WERI-Rb-1 (cell line): ENCODE measurements around the gene LDHAL6A.

Experiments
- DNase-seq: peaks from one replicate; pipeline ENCODE4 v3.0.0-alpha.2; 2020
- H3K27ac ChIP-seq: fragments of 250-450 bp; sonication (Bioruptor Pico); 2 replicates; pipeline ENCODE4 v1.5.1; 2020; ENCODE audit warnings: mild to moderate bottlenecking, moderate library complexity
- H3K27me3 ChIP-seq: fragments of 250-450 bp; sonication (Bioruptor Pico); 2 replicates; pipeline ENCODE4 v1.5.1; 2021; ENCODE audit warnings: mild to moderate bottlenecking, low read depth, moderate library complexity; ENCODE audit not compliant: insufficient read depth, severe bottlenecking
- H3K36me3 ChIP-seq: fragments of 250-450 bp; sonication (Bioruptor Pico); 2 replicates; pipeline ENCODE4 v1.5.1; 2020; ENCODE audit warnings: mild to moderate bottlenecking, moderate library complexity
- H3K4me3 ChIP-seq: 2 replicates; pipeline ENCODE4 v1.5.1; 2011; ENCODE audit warnings: low read depth, mild to moderate bottlenecking, control low read depth, low read length
- H3K9me3 ChIP-seq: fragments of 250-450 bp; sonication (Bioruptor Pico); 2 replicates; pipeline ENCODE4 v1.5.1; 2021; ENCODE audit warnings: mild to moderate bottlenecking, moderate library complexity; ENCODE audit not compliant: severe bottlenecking
- CTCF ChIP-seq: IDR thresholded peaks from 2 replicates; pipeline ENCODE4 v1.5.1; 2011; ENCODE audit warnings: low read depth, mild to moderate bottlenecking, control low read depth, inconsistent platforms, low read length

The LDHAL6A gene

DNA sequence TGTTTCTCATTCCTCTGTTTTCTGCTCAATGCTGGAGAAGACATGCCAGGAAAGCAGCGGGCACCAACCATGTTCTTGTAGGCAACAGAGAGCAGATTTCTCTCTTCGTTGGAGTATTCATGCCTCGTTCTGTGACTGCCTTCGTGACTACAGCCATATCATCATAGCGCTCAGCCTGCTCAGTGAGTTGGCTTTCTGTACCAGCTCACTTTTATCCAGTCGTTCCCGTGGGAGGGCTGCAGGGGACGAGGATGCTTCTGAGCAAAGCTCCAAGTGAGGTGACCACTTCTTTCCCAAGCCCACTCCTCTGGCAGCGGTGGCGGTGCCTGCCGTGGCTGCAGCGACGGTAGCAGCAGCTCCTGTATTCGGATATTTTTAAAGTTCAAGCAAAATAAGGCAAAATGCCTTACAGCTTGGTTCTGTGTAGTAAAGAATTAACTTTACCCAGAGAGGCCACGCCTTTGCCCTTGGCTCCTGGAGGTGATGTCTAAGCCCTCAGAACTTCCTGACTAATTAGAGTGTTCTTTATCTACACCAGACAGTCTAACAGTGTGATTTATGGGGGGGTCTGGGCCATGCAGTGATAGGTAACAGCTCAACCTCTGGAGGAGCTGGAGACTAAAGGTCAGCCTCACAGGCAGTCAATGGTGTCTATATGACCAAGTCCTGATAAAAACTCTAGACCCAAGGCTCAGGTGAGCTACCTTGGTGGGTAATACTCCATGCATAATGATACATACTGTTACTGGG is 35.3 kb downstream of the LDHAL6A start:
- no peak for DNase-seq
- peaks cover 20% of the 10 kb centered on the region for H3K36me3 ChIP-seq
- no peaks in the 10 kb centered on the region for H3K27me3 ChIP-seq
- no peak overlapping the region for H3K4me3 ChIP-seq
- TF ChIP-seq CTCF: no peak
- no peaks in the 10 kb centered on the region for H3K9me3 ChIP-seq
- no peak overlapping the region for H3K27ac ChIP-seq

DNA sequence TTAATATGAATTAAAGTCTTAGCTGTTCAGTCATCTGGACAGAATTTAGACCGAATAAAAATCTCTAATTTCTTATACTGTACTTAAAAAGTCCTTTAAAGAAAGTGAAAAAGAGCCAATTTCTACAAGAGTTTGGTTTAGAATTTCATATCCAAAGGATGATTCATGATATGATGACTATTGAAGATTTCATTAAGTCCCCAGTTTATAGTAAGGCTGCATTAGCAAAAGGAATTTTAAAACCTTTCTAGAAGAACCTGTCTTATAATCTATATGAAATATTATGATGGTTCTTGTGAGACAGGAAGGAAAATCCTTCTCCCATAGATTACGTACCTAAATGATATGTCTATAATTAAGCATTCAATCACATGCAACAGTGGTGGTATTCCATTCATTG is 36.3 kb downstream of the LDHAL6A start:
- Histone ChIP-seq H3K27me3 (no peaks in the 10 kb centered on the region), H3K9me3 (no peaks in the 10 kb centered on the region), H3K27ac (no peak overlapping the region), H3K4me3 (no peak overlapping the region), H3K36me3 (peaks cover 20% of the 10 kb centered on the region)
- TF ChIP-seq CTCF: no peak
- DNase-seq: no peak

DNA sequence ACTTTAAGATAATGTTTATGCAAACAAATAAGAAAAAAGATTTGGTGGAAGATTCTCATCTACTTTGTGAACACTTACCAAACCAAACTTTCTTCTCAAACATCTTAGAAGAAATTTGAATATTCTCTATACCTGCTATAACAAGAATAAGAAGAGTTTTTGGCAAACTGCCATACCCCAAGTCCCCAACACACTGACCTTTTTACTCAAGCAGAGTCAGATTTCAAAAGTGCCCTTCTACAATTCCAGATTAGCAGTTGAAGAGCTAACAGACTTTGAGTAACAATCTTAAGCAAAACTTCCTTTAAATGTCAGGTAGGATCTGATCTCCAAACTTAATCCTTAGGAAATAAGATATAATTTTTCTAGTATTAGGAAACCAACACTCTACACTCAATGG is 37.2 kb downstream of the LDHAL6A start:
- DNase-seq: no peak
- TF ChIP-seq CTCF: no peak
- H3K9me3 ChIP-seq: no peaks in the 10 kb centered on the region
- no peak overlapping the region for H3K4me3 ChIP-seq
- peaks cover 25% of the 10 kb centered on the region for H3K36me3 ChIP-seq
- H3K27ac ChIP-seq: no peak overlapping the region
- no peaks in the 10 kb centered on the region for H3K27me3 ChIP-seq

- H3K9me3 ChIP-seq: no peaks in the 10 kb centered on the region
- H3K27ac ChIP-seq: no peak overlapping the region
- TF ChIP-seq CTCF: no peak
- H3K36me3 ChIP-seq: peaks cover 26% of the 10 kb centered on the region
- H3K4me3 ChIP-seq: no peak overlapping the region
- DNase-seq: no peak
- H3K27me3 ChIP-seq: no peaks in the 10 kb centered on the region
These were observed 37.7 kb downstream of the LDHAL6A start for GRCh38 chr11:18493310-18493709.

GRCh38 chr11:18495271-18495670 is 39.6 kb downstream of the LDHAL6A start:
- Histone ChIP-seq H3K27ac (no peak overlapping the region), H3K9me3 (no peaks in the 10 kb centered on the region), H3K27me3 (no peaks in the 10 kb centered on the region), H3K36me3 (peaks cover 38% of the 10 kb centered on the region), H3K4me3 (no peak overlapping the region)
- no peak for DNase-seq
- TF ChIP-seq CTCF: no peak

- no peak overlapping the region for H3K4me3 ChIP-seq
- H3K36me3 ChIP-seq: peaks cover 36% of the 10 kb centered on the region
- DNase-seq: no peak
These were observed 40.0 kb downstream of the LDHAL6A start for GRCh38 chr11:18495703-18496102.

More at GRCh38 chr11:18495703-18496102, 40.0 kb downstream of the LDHAL6A start:
- Histone ChIP-seq H3K27ac (no peak overlapping the region), H3K27me3 (no peaks in the 10 kb centered on the region), H3K9me3 (no peaks in the 10 kb centered on the region)
- no peak for TF ChIP-seq CTCF
